Measurements from ENCODE around the gene NUDT1. TPM values are rescaled to one million over a fixed set of nuclear protein-coding genes. Genes with fewer than 3 reads are reported as not detected.

Gene NUDT1
- total RNA-seq, 2 experiments from 2014 or later = 85.5 to 86.8 TPM

DNA sequence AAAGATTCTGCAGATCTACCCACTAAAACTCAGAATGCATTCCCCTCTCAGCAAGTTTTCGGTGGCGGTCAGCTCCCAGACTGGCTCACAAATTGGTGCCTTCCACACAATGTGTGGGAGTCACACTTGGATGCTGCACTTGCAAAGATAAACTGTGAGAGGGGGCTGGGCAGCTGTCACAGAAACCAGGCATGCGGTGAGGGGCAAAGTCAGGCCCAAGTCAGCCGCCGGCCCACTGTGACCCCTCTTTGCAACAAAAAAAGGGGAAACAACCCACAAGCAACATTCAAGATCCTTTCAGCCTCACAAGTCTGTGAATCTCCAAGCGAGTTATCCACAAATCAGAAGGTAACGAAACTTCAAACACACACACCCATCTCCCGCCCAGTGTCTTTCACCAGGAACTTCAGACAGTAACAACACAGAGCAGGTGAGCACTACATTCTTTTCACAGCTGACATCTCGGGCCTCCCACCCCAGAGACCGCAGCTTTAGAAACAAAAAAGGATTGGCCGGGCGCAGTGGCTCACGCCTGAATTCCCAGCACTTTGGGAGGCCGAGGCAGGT lies 40.2 kb downstream of the NUDT1 start:
- CTCF ChIA-PET = interaction anchor here (0.6 kb wide), 1 partner anchor 181 kb away, joined by 4 read pairs; no protein-coding TSS in a partner anchor

DNA sequence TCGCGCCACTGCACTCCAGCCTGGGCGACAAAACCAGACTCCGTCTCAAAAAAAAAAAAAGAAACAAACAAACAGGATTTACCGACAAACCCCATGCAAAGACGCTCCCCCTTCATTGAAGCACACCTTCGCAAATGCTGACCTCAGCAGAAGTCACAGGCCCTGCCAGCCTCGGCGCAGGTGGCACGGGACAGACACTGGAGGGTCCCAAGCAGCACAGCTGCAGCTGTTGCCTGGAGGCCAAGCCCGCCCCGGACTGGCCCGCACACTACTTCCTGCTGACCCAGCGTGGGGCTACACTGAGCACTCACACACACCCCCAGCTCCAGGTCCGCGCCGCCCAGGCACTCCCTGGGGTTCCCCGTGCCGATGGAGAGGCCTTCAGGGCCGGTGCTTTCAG lies 41.0 kb downstream of the NUDT1 start:
- CTCF ChIA-PET = interaction anchor here (0.6 kb wide), 1 partner anchor 490 kb away, joined by 3 read pairs; no protein-coding TSS in a partner anchor
- POLR2A ChIA-PET = no interaction called here

More for the DNA sequence above, 40.2 kb downstream of the NUDT1 start:
- POLR2A ChIA-PET = no interaction called here

DNA sequence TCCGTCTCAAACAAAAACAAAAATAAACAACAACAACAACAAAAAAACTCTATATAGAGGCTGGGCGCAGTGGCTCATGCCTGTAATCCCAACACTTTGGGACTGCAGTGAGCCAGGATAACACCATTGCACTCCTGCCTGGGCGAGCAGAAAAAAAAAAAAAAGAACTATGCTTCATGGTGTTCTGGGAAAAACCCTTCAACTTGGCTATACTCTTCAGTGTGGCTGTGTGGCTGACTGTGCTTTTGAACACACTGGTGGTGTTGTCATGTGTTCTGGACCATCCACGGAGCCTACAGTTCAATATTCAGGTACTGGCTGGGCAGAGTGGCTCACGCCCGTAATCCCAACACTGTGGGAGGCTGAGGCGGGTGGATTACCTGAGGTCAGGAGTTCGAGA lies 45.7 kb downstream of the NUDT1 start:
- CTCF ChIA-PET = no interaction called here
- POLR2A ChIA-PET = no interaction called here

DNA sequence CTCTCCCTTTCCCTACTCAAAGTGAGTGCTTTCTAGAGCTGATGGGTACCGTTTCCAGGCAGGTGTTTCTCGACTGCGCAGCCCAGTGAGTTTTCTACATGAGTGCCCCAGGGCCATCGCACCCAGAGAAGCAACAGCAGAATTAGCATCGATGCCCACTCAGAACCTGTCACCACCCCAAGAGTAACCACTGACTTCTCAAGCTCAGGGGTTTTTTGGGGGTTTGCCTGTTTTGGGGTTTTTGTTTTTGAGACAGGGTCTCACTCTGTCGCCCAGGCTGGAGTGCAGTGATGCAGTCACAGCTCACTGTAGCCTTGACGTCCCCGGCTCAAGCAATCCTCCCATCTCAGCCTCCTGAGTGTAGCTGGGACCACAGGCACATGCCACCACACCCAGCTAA lies 46.5 kb downstream of the NUDT1 start:
- CTCF ChIA-PET = interaction anchor here (0.7 kb wide), 2 partner anchors 16 to 18 kb away, joined by 3 to 4 read pairs; no protein-coding TSS in a partner anchor
- POLR2A ChIA-PET = no interaction called here

DNA sequence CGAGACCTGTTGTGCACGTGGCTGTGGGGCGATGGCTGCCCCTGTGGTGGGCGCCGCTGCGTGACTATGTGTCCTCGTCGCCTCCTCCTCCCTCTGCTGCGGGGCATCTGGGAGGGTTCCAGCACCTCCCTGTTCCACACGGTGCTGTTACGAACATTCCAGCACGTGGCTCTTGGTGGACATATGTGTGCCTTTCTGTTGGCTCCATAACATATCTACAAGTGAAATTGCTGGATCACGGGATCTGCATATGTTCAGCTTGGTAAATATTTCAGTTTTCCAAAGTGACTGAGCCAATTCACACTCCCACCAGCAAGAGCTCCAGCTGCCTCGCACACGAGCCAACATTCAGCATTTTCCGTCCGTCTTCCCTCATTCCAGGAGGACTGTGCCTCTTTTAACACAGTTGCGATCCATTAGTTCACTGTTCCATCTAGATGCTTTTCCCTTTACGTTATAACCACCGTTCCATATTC lies 47.1 kb downstream of the NUDT1 start:
- CTCF ChIA-PET = interaction anchor here (0.7 kb wide), 1 partner anchor 19 kb away, joined by 3 read pairs; no protein-coding TSS in a partner anchor
- POLR2A ChIA-PET = no interaction called here

DNA sequence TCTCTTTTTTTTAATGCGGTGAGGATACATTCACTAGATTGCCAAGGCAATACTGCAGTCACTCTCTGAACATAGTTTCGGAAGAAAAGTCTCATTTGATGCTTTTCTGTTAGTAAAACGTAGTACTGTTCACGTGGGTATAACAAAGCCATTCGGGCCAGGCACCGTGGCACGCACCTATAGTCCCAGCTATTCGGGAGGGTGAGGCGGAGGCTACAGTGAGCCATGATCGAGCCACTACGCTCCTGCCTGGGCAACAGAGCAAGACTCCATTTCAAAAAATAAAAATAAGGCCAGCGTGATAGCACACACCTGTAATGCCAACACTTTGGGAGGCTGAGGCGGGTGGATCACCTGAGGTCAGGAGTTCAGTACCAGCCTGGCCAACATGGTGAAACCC lies 47.6 kb downstream of the NUDT1 start:
- POLR2A ChIA-PET = no interaction called here
- CTCF ChIA-PET = no interaction called here

DNA sequence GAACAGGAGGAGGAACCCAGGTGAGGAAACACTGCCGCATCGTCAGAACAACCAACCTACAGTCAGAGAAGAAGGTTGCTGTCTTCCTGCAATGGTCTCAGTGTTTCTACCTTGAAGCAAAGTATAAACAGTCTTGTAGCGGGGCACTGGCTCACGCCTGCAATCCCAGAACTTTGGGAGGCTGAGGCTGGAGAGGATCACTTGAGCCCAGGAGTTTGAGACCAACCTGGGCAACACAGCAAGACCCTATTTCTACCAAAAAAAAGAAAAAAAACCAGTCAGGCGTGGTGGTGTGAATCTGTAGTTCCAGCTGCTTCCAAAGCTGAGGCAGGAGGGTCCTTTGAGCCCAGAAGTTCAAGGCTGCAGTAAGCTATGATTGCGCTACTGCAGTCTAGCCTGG lies 48.9 kb downstream of the NUDT1 start:
- ChIA-PET POLR2A (no interaction called here), CTCF (no interaction called here)

DNA sequence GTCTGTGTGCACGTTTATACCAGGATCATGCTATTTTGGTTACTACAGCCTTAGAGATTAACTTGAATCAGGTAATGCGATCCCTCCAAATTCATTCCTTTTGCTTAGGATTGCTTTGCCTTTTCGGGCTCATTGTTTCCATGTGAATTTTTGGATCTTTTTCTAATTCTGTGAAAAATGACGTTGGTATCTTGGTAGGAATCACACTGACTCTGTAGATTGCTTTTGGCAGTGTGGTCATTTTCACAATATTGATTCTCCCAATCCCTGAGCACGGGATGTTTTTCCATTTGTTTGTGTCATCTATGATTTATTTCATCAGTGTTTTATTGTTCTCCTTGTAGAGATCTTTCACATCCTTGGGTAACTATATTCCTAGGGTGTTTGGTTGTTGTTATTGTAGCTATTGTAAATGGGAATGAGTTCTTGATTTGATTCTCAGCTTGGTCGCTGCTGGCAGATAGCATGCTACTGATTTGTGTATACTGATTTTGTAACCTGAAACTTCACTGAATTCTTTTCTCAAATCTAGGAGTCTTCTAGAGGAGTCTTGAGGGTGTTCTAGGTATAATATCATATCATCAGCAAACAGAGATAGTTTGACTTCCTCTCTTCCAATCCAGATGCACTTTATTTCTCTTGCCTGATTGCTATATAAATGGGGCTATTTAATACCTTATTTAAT lies 54.1 kb downstream of the NUDT1 start:
- ChIA-PET POLR2A (no interaction called here), CTCF (no interaction called here)

DNA sequence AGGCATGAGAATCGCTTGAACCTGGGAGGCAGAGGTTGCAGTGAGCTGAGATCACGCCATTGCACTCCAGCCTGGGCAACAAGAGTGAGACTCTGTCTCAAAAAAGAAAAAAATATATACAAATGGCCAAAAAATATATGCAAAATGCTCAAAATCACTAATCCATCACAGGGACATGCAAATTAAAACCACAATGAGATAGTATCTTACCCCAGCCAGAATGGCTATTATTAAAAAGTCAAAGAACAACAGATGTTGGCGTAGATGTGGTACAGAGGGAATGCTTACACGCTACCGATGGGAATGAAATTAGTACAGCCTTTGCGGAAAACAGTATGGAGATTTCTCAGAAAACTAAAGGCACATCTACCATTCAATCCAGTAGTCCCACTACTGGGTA lies 54.8 kb downstream of the NUDT1 start:
- CTCF ChIA-PET = interaction anchor here (0.7 kb wide), 1 partner anchor 134 kb away, joined by 3 read pairs; no protein-coding TSS in a partner anchor
- POLR2A ChIA-PET = no interaction called here

DNA sequence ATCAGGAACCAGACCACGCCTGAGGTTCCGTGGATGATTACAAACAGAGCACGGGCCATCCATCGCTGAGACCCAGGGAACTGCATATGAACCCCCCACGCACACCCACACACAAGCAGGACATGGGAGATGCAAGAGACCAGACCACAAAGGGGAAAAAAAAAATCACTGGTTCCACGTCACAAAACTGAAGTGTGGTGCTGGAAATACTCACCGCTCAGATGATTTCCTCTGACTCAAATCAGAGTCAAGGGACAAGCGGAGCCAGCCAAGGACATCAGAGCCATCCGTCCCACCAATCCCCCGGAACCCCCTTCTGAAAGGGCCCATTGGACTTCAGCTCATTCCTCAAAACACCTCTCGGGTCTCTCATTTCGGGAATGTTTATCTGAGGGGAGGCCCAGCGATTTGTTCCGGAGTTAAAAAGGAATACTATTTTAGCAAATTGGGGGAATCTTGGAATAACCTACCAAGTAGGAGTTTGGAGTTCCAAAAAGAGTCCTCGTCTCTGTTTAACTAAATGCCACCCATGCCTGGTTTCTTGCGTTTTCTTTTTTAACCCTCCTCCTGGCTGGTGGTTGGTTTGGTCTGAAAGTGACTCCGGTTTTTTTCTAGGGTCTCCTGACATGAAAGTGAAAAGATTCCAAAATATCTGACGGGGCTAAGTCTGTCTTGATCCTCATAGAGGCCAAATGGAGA lies 57.3 kb downstream of the NUDT1 start:
- CTCF ChIA-PET = interaction anchor here (1.1 kb wide), 1 partner anchor 65 kb away, joined by 3 read pairs; no protein-coding TSS in a partner anchor
- POLR2A ChIA-PET = no interaction called here

DNA sequence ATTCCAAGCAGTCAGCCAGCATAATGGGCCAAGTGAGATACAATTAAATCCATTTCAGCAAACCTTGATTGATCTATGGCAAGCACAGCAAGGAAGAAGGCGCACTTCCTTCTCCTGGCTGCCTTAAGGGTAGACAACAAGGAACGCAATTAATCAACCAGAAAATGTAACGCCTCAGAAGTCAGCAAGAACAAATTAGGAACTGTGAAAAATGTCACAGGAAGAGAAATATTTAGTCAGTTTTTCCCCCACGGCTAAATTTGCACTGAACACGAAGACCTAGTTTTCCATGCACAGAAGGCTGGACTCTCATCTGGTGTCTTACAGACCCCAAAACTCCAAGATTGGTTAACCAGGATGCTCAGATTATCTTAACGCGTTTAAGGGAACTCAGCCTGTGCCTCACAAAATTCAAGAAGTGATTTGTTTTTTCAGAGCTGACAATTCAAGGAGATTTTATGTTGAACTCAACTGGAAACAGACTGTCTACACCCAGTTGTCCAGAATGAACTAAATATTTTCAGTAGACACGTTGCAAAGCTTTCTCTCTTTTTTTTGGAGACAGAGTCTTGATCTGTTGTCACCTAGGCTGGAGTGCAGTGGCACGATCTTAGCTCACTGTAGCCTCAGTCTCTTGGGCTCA lies 58.0 kb downstream of the NUDT1 start:
- ChIA-PET CTCF (interaction anchor here (1.1 kb wide), 1 partner anchor 64 kb away, joined by 3 read pairs; no protein-coding TSS in a partner anchor), POLR2A (no interaction called here)

Other genes starting within 250 kb of the NUDT1 start
- gene MAD1L1, start 9.3 kb upstream of the NUDT1 start, total RNA-seq = 10 to 100 TPM; 39.4 to 40.8 TPM
- 10 to 100 TPM; 49.1 to 53.5 TPM for gene MRM2, start within 50 bp of the NUDT1 start, total RNA-seq
- 10 to 100 TPM; 47.6 to 49.6 TPM for gene SNX8, start 72.2 kb downstream of the NUDT1 start, total RNA-seq
- gene EIF3B, start 112.6 kb downstream of the NUDT1 start, total RNA-seq = 100 to 1,000 TPM; 297 to 298 TPM
- 1 to 10 TPM; 5.7 to 6.3 TPM for gene CHST12, start 161.4 kb downstream of the NUDT1 start, total RNA-seq
- not detected for gene GRIFIN, start 234.2 kb downstream of the NUDT1 start, total RNA-seq